NCI-H82 treated with DMSO at 0.1 percent for 48 hours (cell line): ENCODE measurements around the gene FAM124A.

Experiments
- DNase-seq: peaks from one replicate; lab custom pipeline; 2025; ENCODE audit not compliant: unreplicated experiment; lab: John Stamatoyannopoulos, UW

Gene FAM124A, protein sequence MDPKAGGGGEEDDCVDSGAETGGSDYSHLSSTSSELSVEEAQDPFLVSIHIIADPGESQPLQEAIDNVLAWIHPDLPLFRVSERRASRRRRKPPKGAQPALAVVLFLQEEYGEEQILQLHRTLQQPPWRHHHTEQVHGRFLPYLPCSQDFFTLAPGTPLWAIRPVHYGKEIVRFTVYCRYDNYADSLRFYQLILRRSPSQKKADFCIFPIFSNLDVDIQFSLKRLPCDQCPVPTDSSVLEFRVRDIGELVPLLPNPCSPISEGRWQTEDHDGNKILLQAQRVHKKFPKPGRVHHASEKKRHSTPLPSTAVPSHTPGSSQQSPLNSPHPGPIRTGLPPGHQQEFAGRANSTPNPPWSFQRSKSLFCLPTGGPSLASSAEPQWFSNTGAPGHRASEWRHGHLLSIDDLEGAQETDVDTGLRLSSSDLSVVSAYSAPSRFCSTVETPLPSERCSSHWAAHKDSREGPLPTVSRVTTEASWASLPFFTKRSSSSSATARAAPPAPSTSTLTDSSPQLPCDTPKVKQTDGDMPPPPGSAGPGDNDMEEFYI

GRCh38 chr13:51222037-51222685, at the start of gene FAM124A:
FAM124A (plus strand) TSS chr13:51222398; CDS start chr13:51222502, 104 bp downstream.
- DNase-seq: no peak

- no peak for DNase-seq
Observed at GRCh38 chr13:51175021-51175420, 47.2 kb upstream of the FAM124A start.

GRCh38 chr13:51175639-51176038, 46.6 kb upstream of the FAM124A start:
- no peak for DNase-seq

GRCh38 chr13:51177188-51177587, 45.0 kb upstream of the FAM124A start:
- no peak for DNase-seq

- no peak for DNase-seq
Observed at GRCh38 chr13:51178456-51179074, 43.6 kb upstream of the FAM124A start.

DNA sequence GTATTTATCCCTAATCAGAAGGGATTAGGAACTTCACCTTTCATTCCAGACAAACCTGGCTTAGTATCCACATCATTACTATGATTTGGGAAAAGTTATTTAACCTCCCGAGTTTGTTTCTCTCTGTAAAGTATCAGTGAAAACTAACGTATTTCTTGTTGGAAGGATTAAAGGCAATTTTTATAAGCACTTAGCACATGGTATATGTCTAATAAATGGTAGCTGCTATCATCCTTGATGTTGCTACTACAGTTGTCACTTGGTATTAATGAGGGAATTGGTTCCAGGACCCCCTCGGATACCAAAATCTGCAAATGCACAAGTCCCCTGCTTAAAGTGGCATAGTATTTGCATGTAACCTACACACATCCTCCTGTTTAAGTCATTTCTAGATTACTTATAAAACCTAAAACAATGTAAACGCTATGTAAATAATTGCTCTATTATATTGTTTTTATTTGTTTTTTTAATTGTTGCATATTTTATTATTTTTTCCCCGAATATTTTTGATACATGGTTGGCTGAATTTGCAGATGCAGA, 42.7 kb upstream of the FAM124A start:
- no peak for DNase-seq

- no peak for DNase-seq
Observed at GRCh38 chr13:51180853-51181511, 41.2 kb upstream of the FAM124A start.

DNA sequence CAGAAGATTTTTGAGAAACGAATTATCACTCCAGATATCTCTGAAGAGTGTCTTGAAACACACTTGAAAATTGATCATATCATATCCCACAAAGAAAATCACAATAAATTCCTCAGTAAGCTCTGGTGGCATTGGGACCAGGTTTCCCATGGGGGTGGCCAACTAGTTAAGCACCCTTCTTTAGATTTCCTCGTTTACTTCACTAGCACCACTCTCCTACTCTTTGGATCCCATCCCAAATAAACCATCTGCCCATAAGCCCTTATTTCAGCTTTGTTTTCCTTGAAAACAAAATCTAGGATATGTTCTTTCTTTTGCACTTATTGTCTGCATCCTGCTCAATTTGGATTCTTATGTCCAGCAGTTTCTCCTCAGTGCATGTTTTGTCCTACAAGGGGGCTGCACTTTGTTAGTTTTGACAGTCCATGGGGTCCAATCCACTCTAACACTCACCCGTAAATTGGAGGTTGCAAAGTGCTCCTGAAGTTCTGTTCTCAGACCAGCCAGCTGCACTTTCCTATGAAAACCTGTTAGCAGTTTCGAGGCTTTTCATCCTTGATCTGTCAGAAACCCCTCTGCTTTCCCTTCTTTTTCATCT, 40.3 kb upstream of the FAM124A start:
- DNase-seq: no peak

DNA sequence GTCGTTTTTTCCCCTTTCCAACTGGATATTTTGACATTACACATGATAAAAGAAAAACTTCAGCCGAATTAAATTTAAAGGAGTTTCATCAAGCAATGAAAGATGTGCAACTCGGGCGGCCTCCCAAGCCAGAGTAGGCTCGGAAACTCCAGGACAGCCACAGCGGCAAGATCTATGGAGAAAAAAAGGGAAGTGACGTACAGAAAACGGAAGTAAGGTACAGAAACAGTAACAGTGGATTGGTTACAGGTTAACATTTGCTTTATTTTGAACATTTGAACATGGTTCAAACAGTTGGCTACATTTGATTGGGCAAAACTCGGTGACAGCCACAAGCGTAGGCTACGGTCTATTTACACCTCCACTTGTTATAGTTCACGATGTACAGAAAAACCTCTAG, 30.5 kb upstream of the FAM124A start:
- no peak for DNase-seq

GRCh38 chr13:51192348-51192747, 29.9 kb upstream of the FAM124A start:
- no peak for DNase-seq

GRCh38 chr13:51193387-51193786, 28.8 kb upstream of the FAM124A start:
- no peak for DNase-seq

GRCh38 chr13:51194942-51195341, 27.3 kb upstream of the FAM124A start:
- DNase-seq: no peak

DNA sequence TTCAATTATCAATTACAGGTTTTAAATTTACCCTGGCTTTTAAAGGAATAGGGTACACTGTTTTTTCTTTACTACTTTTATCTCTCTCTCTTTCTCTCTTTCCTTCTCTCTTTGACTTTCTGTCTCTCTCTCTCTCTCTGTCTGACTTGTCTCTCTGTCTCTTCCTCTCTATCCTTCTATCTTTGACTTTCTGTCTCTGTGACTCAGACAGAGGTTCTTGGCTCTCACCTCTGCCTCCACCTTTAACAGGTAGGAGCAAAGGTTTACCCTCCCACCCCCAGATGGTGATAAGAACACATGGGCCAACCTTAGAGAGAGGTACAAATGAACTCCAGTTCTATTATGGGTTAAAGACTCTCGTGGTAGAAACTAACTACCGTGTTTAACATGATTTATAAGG, 20.3 kb upstream of the FAM124A start:
- DNase-seq: no peak

GRCh38 chr13:51202477-51203046, 19.6 kb upstream of the FAM124A start:
- no peak for DNase-seq

DNA sequence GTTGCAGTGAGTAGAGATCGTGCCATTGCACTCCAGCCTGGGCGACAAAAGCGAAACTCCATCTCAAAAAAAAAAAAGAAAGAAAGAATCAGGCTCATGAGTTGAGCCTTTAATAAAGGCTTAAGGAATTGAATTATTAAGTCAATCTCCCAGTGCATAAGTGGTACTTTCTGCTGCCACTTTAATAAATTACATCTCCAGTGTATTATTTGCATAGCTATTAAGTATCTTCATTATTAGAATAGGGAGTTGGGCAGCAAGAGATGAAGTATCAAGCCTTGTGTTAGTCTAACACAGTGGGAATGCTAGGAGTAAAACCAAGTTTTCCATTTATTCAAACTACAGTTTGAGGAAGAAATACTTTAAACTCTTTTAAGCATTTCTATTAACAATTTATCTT, 15.6 kb upstream of the FAM124A start:
- DNase-seq: no peak

DNA sequence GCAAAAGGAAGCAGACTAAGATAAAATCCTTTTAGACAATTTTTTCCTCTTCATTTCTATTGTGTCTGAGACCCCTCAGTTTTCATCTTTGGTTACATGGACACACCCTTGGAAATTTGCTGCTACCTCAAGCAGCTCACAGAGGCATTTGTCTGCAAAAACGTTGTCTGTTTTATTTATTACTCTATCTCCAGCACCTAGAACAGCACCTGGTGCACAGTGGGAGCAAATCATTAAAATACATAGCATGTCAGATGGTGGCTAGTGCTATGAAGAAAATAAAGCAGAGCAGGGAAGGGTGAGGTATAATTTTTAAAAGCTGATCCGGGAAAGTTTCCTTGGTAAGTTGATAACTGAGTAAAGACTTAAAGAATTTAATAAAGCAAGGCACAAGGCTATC, 14.3 kb upstream of the FAM124A start:
- no peak for DNase-seq

DNA sequence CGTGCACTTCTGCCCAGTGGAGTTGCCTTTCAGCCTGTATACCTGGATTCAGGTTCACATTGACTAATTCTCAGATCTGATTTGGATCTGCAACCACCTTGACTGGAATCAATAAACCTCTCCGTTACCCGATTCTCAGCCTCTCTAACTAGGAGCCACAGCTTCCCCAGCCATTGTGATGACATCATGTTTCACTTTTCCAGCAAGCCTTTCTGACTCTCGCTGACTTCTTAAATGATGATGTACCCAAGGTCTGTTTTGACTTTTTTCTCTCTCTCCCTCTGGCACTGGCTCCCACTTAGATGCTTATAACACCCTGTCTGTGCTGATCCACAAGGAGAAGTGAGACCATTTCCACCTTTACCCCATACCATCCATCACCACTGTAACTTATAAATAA, 13.5 kb upstream of the FAM124A start:
- DNase-seq: no peak

DNA sequence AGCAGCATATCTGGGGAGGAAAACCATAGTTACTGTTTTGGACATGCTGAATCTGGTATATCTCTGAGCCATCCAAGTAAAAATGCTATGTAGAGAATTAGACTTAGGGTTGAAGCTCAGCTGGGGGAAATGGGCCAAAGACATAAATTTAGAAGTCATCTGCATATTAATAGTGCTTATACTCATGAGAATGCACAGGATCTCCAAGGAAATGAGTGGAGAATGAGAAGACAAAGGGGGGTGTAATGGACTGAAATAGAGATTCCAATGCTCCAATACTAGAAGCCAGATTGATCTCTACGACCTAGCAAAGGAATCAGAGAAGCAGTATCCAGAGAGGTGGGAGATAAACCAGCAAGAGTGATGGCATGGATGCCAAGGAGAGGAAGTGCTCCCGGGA, 10.3 kb upstream of the FAM124A start:
- no peak for DNase-seq

GRCh38 chr13:51212758-51213157, 9.4 kb upstream of the FAM124A start:
- no peak for DNase-seq

GRCh38 chr13:51213173-51213728, 8.9 kb upstream of the FAM124A start:
- no peak for DNase-seq
